ENCODE results near the gene TRAK1.

TRAK1 gene

GRCh38 chr3:42177068-42177800 lies 86.1 kb downstream of the TRAK1 start:
- H3K36me3 ChIP-seq (ENCODE audit: insufficient read depth, low read length) = no peaks in the 10 kb centered on the region
- no peak for DNase-seq (ENCODE audit: low read depth, low spot score)
- TF ChIP-seq EZH2 (IDR thresholded peaks at IDR 0.05) (no peak), POLR2AphosphoS5 (IDR thresholded peaks at IDR 0.05; ENCODE audit: borderline replicate concordance, low read depth, low read length) (no peak), FOXP2 (optimal IDR thresholded peaks at IDR 0.05; ENCODE audit: control extremely low read depth, extremely low read length, insufficient read depth) (no peak)
- no peak overlapping the region for H3K9ac ChIP-seq (ENCODE audit: insufficient read length)
- H3K9me3 ChIP-seq (ENCODE audit: low read depth, low read length) = no peaks in the 10 kb centered on the region
- H3K4me3 ChIP-seq = no peak overlapping the region
- no peak overlapping the region for H3K27ac ChIP-seq

GRCh38 chr3:42177801-42178150 lies 86.6 kb downstream of the TRAK1 start:
- Histone ChIP-seq H3K36me3 (ENCODE audit: insufficient read depth, low read length) (no peaks in the 10 kb centered on the region), H3K9me3 (ENCODE audit: low read depth, low read length) (no peaks in the 10 kb centered on the region), H3K9ac (ENCODE audit: insufficient read length) (no peak overlapping the region), H3K27ac (no peak overlapping the region), H3K4me3 (no peak overlapping the region)
- TF ChIP-seq FOXP2 (optimal IDR thresholded peaks at IDR 0.05; ENCODE audit: control extremely low read depth, extremely low read length, insufficient read depth) = no peak
- no peak for DNase-seq (ENCODE audit: low read depth, low spot score)

- TF ChIP-seq EZH2 (IDR thresholded peaks at IDR 0.05) (no peak), POLR2AphosphoS5 (IDR thresholded peaks at IDR 0.05; ENCODE audit: borderline replicate concordance, low read depth, low read length) (no peak), FOXP2 (optimal IDR thresholded peaks at IDR 0.05; ENCODE audit: control extremely low read depth, extremely low read length, insufficient read depth) (no peak)
- no peak overlapping the region for H3K9ac ChIP-seq (ENCODE audit: insufficient read length)
- DNase-seq (ENCODE audit: low read depth, low spot score) = peak; percentile 3
- no peaks in the 10 kb centered on the region for H3K9me3 ChIP-seq (ENCODE audit: low read depth, low read length)
- no peaks in the 10 kb centered on the region for H3K36me3 ChIP-seq (ENCODE audit: insufficient read depth, low read length)
- no peak overlapping the region for H3K27ac ChIP-seq
- H3K4me3 ChIP-seq = no peak overlapping the region
Measured at GRCh38 chr3:42179110-42179725, 88.1 kb downstream of the TRAK1 start.

GRCh38 chr3:42180901-42181300 lies 89.7 kb downstream of the TRAK1 start:
- Histone ChIP-seq H3K27ac (no peak overlapping the region), H3K9me3 (ENCODE audit: low read depth, low read length) (no peaks in the 10 kb centered on the region), H3K4me3 (no peak overlapping the region), H3K9ac (ENCODE audit: insufficient read length) (no peak overlapping the region), H3K36me3 (ENCODE audit: insufficient read depth, low read length) (no peaks in the 10 kb centered on the region)
- TF ChIP-seq FOXP2 (optimal IDR thresholded peaks at IDR 0.05; ENCODE audit: control extremely low read depth, extremely low read length, insufficient read depth) = no peak
- TF ChIP-seq POLR2AphosphoS5 (IDR thresholded peaks at IDR 0.05; ENCODE audit: borderline replicate concordance, low read depth, low read length) = no peak
- TF ChIP-seq EZH2 (IDR thresholded peaks at IDR 0.05) = no peak
- DNase-seq (ENCODE audit: low read depth, low spot score) = no peak

GRCh38 chr3:42182555-42182954 lies 91.4 kb downstream of the TRAK1 start:
- no peak for DNase-seq (ENCODE audit: low read depth, low spot score)

GRCh38 chr3:42183991-42184632 lies 93.0 kb downstream of the TRAK1 start:
- no peak for DNase-seq (ENCODE audit: low read depth, low spot score)
- Histone ChIP-seq H3K36me3 (ENCODE audit: insufficient read depth, low read length) (no peaks in the 10 kb centered on the region), H3K4me3 (no peak overlapping the region), H3K27ac (no peak overlapping the region), H3K9me3 (ENCODE audit: low read depth, low read length) (no peaks in the 10 kb centered on the region), H3K9ac (ENCODE audit: insufficient read length) (no peak overlapping the region)
- no peak for TF ChIP-seq POLR2AphosphoS5 (IDR thresholded peaks at IDR 0.05; ENCODE audit: borderline replicate concordance, low read depth, low read length)
- no peak for TF ChIP-seq FOXP2 (optimal IDR thresholded peaks at IDR 0.05; ENCODE audit: control extremely low read depth, extremely low read length, insufficient read depth)
- TF ChIP-seq EZH2 (IDR thresholded peaks at IDR 0.05) = no peak

More at GRCh38 chr3:42182555-42182954, 91.4 kb downstream of the TRAK1 start:
- H3K9me3 ChIP-seq (ENCODE audit: low read depth, low read length) = no peaks in the 10 kb centered on the region
- no peaks in the 10 kb centered on the region for H3K36me3 ChIP-seq (ENCODE audit: insufficient read depth, low read length)
- no peak overlapping the region for H3K4me3 ChIP-seq
- no peak overlapping the region for H3K9ac ChIP-seq (ENCODE audit: insufficient read length)
- TF ChIP-seq EZH2 (IDR thresholded peaks at IDR 0.05) = no peak
- no peak for TF ChIP-seq POLR2AphosphoS5 (IDR thresholded peaks at IDR 0.05; ENCODE audit: borderline replicate concordance, low read depth, low read length)
- no peak for TF ChIP-seq FOXP2 (optimal IDR thresholded peaks at IDR 0.05; ENCODE audit: control extremely low read depth, extremely low read length, insufficient read depth)
- H3K27ac ChIP-seq = no peak overlapping the region

GRCh38 chr3:42184651-42185443 lies 93.7 kb downstream of the TRAK1 start:
- TF ChIP-seq POLR2AphosphoS5 (IDR thresholded peaks at IDR 0.05; ENCODE audit: borderline replicate concordance, low read depth, low read length) = no peak
- TF ChIP-seq FOXP2 (optimal IDR thresholded peaks at IDR 0.05; ENCODE audit: control extremely low read depth, extremely low read length, insufficient read depth) = no peak
- TF ChIP-seq EZH2 (IDR thresholded peaks at IDR 0.05) = no peak
- DNase-seq (ENCODE audit: low read depth, low spot score) = no peak
- Histone ChIP-seq H3K27ac (no peak overlapping the region), H3K9ac (ENCODE audit: insufficient read length) (no peak overlapping the region), H3K9me3 (ENCODE audit: low read depth, low read length) (no peaks in the 10 kb centered on the region), H3K36me3 (ENCODE audit: insufficient read depth, low read length) (no peaks in the 10 kb centered on the region), H3K4me3 (no peak overlapping the region)

- Histone ChIP-seq H3K27ac (no peak overlapping the region), H3K4me3 (no peak overlapping the region)
Measured at GRCh38 chr3:42187936-42188335, 96.8 kb downstream of the TRAK1 start.

More at GRCh38 chr3:42187936-42188335, 96.8 kb downstream of the TRAK1 start:
- no peaks in the 10 kb centered on the region for H3K9me3 ChIP-seq (ENCODE audit: low read depth, low read length)
- no peaks in the 10 kb centered on the region for H3K36me3 ChIP-seq (ENCODE audit: insufficient read depth, low read length)
- no peak for DNase-seq (ENCODE audit: low read depth, low spot score)
- no peak for TF ChIP-seq POLR2AphosphoS5 (IDR thresholded peaks at IDR 0.05; ENCODE audit: borderline replicate concordance, low read depth, low read length)
- TF ChIP-seq EZH2 (IDR thresholded peaks at IDR 0.05) = no peak
- TF ChIP-seq FOXP2 (optimal IDR thresholded peaks at IDR 0.05; ENCODE audit: control extremely low read depth, extremely low read length, insufficient read depth) = no peak
- H3K9ac ChIP-seq (ENCODE audit: insufficient read length) = no peak overlapping the region
